Stimulated activated CD4-positive, alpha-beta T cell treated with anti-CD3 and anti-CD28 coated beads, TNF-alpha, amount 100 ng/mL, for 48 hours (primary cell): ENCODE data around the gene RTN4R.

Experiments used
- DNase-seq, 3 donors: peaks; one replicate each; pipeline ENCODE4 v3.0.0-alpha.2; 2020; ENCODE audit warnings: low read depth in 3 of 3

RTN4R gene

GRCh38 chr22:20216863-20217499 is 51.1 kb downstream of the RTN4R start:
- no peak for DNase-seq

- DNase-seq: no peak
Observed at GRCh38 chr22:20215742-20216141, 52.4 kb downstream of the RTN4R start.

DNA sequence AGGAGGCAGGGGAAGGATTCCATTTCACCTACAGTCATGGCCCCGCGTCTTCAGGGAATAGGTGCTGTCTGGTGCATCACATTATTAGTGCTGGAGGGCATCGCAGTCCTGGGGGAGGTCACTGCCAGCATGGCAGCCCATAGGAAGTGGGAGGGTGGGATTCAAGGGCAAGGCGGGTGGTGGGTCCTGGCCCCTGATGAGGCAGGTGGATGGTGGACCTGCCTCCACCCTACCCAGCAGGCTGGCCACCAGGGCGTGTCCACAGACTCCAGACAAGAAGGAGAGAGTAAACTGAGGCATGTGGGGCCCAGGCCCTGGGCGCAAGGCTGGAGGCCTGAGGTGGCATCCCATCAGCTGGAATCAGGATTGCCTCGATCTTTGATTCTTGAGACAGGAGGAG is 53.3 kb downstream of the RTN4R start:
- no peak for DNase-seq

- no peak for DNase-seq
Observed at GRCh38 chr22:20213833-20214708, 54.0 kb downstream of the RTN4R start.

DNA sequence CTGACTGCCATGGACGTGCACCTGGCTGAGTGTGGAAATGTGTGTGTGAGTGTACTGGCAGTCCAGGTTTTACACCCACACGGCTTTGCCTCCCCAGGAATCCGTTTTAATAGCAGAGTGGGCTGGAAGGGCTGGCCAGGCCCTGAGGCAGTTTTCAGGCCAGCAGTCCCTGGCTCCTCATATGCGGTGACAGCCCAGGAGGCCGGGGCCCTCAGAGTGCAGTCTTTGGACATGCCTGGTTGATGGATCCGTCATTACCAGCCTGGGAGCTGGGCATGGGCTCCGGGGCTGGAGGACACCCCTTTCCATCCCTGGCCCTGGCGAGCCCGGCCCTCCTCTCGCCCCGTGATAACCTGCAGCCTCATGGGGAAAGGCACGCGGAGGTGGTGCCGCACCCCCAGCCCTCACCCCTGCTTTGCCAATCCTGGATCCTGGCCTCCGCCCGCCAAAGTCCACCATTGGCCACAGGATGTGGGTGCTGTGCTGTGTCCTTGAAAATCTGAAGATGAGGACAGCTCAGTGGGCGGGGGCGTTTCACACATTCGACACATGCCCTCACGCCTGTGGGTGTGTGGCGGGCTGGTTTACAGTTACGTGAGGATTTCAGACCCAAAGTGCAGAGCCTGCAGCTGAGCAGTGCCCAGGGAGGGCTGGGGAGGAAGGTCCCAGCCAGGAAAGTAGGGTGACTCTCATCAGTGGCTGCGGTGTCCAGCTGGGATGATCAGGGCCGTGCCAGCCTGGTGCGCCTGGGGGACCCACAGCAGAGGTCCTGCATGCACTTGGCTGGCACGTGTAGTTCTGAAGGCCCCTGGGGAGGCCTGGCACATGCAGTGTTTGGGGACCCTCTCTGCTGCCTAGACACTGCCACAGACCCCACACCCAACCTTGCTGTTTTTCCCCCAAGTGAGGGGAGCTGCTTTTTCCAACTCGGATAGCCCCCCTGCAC is 55.1 kb downstream of the RTN4R start:
- DNase-seq: no peak

DNA sequence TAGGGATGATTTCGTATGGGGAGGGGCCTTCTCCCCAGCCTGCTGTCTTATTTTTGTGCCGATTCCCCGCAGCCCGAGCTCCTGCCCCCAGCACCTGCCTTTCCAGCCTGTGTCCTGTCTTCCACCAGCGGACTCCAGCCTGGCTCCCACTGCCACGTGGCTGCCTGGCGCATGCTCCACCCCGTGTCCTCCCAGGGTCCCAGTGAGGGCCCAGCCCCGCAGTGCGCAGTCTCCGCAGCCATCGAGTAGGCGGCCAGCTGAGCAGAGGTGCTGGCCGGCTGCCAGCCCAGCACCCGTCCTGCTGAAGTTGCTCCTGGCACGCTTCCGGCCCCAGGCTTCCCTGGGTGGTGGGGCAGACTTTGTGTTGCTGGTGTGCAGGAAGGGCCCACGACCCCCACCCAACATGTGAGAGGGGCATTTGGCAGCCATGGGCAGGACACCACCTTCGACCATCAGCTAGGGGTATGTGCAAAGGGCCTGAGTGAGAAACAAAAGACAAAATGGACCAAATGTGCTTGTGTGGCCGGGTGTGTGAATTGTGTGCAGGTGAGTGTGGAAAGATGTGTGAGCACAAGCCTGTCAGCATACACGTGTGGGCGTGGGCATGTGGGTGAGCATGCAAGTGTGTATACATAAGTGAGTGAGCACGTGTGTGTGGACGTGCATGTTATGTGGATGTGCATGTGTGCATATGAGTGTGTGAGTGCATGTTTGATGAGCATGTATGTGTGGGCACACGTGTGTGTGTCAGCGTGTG is 55.9 kb downstream of the RTN4R start:
- DNase-seq: no peak

DNA sequence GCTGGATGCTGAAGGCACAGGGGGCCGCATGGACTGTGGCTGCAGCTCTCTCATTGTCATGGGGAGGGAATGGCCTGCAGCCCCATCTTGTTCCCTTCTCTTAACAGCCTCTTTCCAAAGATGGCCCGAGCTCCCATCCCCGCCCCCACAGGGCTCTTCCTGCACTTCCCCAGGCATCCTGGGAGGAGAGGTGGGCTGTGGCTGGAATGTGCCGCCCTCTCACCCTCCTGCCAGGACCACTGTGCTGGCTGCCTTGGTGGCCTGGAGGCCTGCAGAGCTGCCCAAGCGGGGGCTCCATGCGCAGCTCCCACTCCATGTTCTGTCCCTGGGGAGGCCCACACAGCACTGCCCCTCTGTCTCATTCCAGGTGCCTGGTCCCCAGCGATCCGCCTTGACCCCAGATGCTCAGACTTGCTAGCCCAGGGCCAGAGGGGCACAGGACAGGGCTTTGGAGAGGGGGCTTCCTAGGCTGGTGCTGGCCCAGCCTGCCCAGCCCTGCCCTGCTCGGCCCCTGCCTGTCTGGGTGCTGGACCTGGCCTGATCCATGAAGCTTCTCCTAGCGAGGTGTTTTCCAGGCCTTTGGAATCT is 56.6 kb downstream of the RTN4R start:
- DNase-seq: no peak

DNA sequence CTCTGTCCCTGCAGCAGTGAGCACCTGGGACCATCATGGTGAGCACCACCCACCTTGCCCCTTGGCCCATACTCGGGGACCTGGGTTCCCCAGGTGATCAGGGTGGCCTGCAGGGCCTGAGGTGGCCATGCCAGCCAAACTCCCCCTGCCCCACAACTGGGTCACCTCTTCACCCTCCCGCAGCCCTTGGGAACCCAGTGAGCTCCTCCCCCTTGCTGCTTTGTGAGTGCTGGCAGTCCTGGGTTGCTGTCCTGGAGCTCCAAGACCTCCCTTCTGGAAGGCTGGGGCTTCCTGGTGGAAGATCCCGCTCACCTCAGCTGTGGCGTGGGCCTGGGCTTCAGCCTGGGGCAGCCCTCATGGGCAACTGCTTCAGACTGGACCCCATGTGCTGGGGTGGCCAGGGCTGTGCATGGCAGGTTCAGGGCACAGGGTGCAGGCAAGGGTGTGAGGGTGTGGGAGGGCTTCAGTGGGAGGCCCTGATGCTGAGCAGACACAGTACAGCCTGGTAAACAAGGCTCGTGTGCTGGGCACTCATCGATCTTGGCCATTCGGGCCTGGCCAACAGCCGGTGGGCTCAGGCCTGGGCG is 57.6 kb downstream of the RTN4R start:
- DNase-seq: no peak

- no peak for DNase-seq
Observed at GRCh38 chr22:20209761-20210250, 58.3 kb downstream of the RTN4R start.

- DNase-seq: no peak
Observed at GRCh38 chr22:20208713-20209310, 59.3 kb downstream of the RTN4R start.

- no peak for DNase-seq
Observed at GRCh38 chr22:20207277-20208025, 60.7 kb downstream of the RTN4R start.

DNA sequence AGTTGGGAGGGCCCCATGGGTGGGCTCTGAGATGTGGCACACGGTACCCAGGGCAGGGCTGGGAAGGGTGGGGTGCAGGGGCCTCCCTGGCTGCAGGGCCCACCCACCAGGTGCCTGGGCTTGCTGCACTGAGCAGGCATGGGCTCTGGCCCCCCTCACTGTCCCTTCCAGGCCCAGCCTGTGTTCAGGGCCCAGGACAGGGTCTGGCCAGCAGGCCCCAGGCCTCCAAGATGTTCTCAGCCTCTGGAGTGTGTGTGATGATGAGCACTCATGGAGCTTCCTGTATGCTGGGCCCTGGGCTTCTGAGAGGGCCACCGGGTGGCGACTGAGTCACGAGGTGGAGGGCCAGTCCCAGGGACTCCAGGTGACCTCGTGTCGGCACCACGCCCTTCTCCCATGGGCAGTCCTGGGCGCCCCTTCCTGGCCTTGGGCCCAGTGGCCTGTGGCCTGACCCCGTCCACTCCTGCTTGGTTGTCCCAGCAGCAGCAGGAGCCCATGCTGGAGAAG is 61.4 kb downstream of the RTN4R start:
- DNase-seq: peak in 1 of 3 donors; percentile 3

GRCh38 chr22:20205964-20206708 is 62.0 kb downstream of the RTN4R start:
- peak; percentile 42 to 67 (median 49) for DNase-seq

DNA sequence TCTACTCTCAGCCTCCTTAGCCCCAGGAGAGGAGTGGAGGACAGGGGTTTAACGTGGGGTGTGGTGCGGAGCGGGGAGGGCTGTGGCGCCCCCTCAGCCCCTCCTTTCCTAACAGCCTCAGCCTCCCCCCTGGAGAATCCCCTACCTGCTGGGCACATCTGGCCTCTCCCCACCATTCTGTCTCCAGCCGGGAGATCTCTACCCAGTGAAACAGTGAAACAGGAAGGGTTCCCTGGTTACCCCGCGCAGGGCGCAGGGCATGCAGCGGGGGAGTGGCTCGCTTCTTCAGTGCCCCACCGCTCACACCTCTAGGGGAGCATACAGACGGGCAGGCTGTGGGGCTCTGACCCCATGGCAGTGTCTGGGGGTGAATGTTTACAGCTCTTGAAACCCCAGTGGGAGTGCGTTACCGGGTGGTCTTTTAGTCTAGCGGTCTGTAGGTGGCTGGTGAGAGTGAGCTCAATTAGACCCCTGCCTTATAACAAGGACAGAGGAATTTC is 62.6 kb downstream of the RTN4R start:
- DNase-seq: no peak

DNA sequence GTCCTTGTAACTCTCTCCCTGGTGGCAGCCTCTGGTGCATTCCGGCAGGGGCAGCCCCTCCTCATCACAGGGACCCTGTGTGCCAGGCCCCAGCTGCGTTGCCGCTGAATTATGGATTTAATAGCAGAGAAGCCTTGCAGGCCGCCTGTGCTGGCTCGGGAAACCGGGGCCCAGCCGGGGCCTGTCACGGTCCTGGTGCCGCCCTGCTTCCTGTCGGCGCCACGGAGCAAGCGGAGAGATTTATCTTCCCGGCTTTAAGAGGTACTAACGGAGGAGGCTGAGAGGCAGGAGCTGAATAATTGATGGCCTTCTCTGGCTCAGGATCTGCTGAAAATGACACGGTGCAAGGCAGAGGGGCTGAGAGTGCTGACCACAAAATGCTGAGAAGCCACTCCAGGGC is 63.3 kb downstream of the RTN4R start:
- no peak for DNase-seq

- no peak for DNase-seq
Observed at GRCh38 chr22:20204311-20204710, 63.8 kb downstream of the RTN4R start.

GRCh38 chr22:20203552-20204201 is 64.4 kb downstream of the RTN4R start:
- DNase-seq: no peak

DNA sequence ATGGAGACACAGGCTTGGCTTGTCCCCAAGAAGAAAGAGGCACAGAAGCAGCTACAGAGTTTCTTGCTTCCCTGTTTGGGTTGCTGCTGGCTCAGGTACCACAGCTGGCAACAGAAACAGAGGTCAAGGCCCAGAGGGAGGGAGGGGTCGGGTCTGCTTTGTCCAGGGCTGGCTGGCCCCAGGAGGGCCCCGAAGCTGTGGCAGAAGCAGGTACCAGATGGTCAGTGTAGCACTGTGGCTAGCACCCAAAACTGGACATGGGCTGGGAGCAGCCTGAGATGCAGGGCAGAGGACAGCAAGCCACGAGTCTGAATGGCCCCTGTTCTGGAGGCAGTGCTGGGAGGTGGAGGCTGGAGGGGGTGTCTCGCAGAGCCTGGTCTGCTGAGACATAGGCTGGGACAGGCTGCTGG is 65.0 kb downstream of the RTN4R start:
- no peak for DNase-seq
